GM12892 (cell line): ENCODE data around the gene PREPL.

Experiments
- POLR2A ChIP-seq: IDR thresholded peaks from 2 replicates; pipeline ENCODE4 v1.6.1; 2011; ENCODE audit warnings: low read depth, low read length, control low read depth
- POLR2AphosphoS5 ChIP-seq: IDR thresholded peaks from 2 replicates; pipeline ENCODE4 v1.6.1; 2011; ENCODE audit warnings: low read depth, low read length, control low read depth
- TAF1 ChIP-seq: IDR thresholded peaks from 2 replicates; pipeline ENCODE4 v1.6.1; 2011; ENCODE audit warnings: low read depth, mild to moderate bottlenecking, control low read depth, low read length, borderline replicate concordance

GRCh38 chr2:44388877-44389276 lies 27.6 kb upstream of the PREPL start:
- TF ChIP-seq POLR2A (no peak), POLR2AphosphoS5 (no peak), TAF1 (no peak)
